HTERT RPE-1 (cell line): ENCODE results near the gene C12orf54.
"Not testable (repeated sequence)": the region's sequence is repeated elsewhere in the genome, so short reads cannot be mapped to it uniquely, and the experiment has no call there.

Experiments used
- in situ Hi-C: fragments of 300-500 bp; cut with MboI; formaldehyde crosslinking; loops from 4 replicates; pipeline ENCODE4 v1.14.3; 2020; ENCODE audit warnings: low sequenced_read_pairs

The C12orf54 gene

DNA sequence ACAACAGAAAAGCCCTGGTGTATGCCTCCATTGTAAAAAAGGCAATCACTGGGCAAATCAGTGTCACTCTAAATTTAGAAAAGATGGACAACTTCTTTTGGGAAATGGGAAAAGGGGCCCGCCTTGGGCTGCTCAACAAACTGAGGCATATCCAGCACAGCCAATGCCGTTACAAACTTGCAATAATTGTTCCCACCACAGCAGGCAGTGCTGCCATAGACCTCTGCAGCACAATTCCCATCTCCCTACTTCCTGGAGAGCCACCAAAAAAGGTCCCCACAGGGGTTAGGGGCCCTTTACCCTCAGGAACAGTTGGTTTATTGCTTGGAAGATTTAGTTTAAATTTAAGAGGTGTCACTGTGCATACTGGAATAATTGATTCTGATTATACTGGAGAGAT, 26.7 kb downstream of the C12orf54 start:
- in situ Hi-C loops = no loop called here

DNA sequence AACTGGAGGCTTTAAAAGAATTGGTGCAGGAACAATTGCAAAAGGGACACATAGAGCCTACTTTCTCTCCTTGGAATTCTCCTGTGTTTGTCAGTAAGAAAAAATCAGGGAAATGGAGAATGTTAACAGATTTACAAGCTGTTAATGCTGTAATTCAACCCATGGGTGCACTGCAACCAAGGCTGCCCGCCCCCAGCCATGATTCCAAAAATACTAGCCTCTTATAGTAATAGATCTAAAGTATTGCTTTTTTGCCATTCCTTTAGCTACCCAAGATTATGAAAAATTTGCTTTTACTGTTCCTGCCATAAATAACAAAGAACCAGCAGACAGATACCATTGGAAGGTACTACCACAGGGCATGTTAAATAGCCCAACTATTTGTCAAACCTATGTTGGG, 27.8 kb downstream of the C12orf54 start:
- in situ Hi-C loops = no loop called here

DNA sequence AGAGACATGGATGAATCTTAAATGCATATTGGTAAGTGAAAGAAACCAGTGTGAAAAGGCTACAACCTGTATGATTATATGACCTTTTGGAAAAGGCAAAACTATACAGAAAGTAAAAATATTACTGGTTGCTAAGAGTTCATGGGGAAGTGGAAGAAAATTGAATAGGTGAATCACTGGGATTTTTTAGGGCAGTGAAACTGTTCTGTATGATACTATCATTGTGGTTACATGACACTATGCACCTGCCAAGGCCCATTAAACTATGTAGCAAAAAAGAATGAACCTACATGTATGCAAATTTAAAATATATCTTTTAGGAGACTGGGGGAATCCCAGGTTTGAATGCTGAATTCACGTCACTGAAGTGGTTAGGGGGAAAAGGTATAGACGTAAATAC, 30.6 kb downstream of the C12orf54 start:
- in situ Hi-C loops = no loop called here

DNA sequence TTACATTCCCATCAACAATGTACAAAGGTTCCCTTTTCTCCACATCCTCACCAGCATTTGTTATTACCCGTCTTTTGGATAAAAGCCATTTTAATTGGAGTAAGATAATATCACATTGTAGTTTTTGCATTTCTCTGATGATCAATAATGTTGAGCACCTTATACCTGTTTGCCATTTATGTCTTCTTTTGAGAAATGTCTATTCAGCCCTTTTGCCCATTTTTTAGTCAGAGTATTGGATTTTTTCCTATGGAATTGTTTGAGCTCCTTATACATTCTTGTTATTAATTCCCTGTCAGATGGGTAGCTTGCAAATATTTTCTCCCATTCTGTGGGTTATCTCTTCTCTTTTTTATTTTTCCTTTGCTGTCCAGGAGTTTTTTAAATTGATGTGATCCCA, 32.4 kb downstream of the C12orf54 start:
- in situ Hi-C loops = no loop called here

GRCh38 chr12:48520381-48520780, 38.1 kb downstream of the C12orf54 start:
- in situ Hi-C loops = not testable (repeated sequence)

- in situ Hi-C loops = no loop called here
Measured at GRCh38 chr12:48525332-48525731, 43.0 kb downstream of the C12orf54 start, which contains the start of gene OR8S1. Gene OR8S1 (plus strand): TSS chr12:48525632. CDS start chr12:48525632, 0 bp downstream.

DNA sequence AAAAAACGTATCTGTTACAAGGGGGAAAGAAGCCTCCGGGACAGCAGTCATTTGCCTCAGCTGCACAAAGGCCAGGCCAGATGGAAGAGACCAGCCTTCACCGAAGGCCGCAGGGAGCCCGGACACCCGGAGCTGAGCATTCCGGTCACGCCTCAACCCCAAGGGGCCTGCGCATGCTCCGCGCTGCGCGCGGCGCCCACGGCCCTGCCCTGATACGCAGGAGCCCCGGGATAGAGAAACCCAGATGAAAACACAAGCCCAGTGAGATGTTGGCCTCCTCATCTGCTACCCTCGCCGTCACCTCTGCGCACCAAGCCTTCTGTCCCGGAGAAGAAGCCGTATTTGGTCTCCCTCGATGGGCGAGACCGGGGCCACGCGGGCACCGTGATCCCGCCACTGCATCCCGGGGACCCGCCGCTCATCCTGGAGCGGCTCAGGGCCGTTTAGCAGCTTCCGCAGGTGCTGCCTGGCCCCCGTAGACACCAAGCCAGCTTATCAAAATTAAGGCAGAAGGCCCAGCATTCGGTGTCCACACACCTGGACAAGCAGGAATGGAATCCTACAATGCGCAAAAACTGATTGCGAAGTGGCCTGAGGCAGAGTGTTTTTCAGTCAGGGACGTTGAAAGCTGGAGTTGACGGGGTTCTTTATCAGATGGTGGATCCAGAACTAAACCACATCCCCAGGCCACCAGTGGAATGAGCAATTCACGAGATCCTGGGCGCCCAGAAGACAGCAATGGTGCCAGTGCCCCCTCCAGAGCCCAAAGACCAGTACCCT, 45.8 kb downstream of the C12orf54 start:
- in situ Hi-C loops = no loop called here

- in situ Hi-C loops = no loop called here
Measured at GRCh38 chr12:48532601-48533000, 50.3 kb downstream of the C12orf54 start.

DNA sequence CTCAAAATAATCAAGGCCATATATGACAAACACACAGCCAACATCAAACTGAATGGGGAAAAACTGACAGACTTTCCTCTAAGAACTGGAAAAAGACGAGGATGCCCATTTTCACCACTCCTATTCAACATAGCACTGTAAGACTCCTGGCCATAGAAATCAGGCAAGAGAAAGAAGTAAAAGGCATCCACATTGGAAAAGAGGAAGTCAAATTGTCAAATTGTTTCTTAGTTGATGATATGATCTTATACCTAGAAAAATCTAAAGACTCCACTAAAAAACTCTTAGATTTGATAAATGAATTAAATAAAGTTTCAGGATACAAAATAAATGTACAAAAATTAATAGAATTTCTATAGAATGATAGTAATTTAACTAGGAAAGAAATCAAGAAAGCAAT, 54.3 kb downstream of the C12orf54 start:
- in situ Hi-C loops = no loop called here

GRCh38 chr12:48542300-48542928, 60.1 kb downstream of the C12orf54 start:
- in situ Hi-C loops = no loop called here

DNA sequence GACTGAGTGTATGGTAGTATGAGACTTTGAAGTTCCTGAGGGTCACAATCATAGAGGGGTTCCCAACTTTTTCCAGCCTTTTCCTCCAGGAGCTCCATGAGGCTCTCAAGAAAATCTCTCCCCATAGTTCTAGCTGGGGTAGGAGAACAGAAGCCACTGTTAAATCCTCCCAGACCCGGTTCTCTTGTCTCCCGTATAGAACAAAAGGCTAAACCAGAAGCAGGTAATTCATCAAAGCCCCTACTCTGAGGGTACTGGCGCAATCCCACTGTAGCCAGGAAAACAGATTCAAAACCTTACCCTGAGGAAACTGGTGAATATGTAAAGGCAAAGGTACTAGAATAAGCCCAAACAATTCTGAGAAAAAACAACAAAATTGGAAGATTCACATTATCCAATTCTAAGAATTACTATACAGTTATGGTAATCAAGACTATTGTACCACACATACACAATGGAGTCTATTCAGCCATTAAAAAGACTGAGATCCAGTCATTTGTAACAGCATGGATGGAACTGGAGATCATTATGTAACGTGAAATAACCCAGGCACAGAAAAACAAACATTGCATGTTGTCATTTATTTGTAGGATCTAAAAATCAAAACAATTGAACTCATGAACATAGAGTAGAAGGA, 63.7 kb downstream of the C12orf54 start:
- in situ Hi-C loops = no loop called here
